Esophagus squamous epithelium (tissue), 4 donors: ENCODE data around the gene SYNPR.

Source experiments
- CTCF ChIP-seq, 6 experiments: fragments of 450-650 bp in 4 of 6; fragments of 200-600 bp in 2 of 6; sonication (generic) in 2 of 6; IDR thresholded peaks; one replicate each; pipeline ENCODE4 v1.5.1; 2016 to 2019; ENCODE audit warnings: antibody characterized with exemption in 6 of 6, mild to moderate bottlenecking in 4 of 6, moderate library complexity in 4 of 6
- POLR2A ChIP-seq, 4 donors: fragments of 450-650 bp; IDR thresholded peaks; one replicate each; pipeline ENCODE4 v1.6.1; 2017; ENCODE audit warnings: antibody characterized with exemption in 4 of 4, mild to moderate bottlenecking in 4 of 4, moderate library complexity in 3 of 4

GRCh38 chr3:63450634-63451363 is 172.7 kb downstream of the SYNPR start:
- TF ChIP-seq CTCF (IDR thresholded peaks at IDR 0.05) (no peak), POLR2A (IDR thresholded peaks at IDR 0.05) (no peak)
